AG20443 (cell line): ENCODE measurements around the gene S100A13.
"Not testable (repeated sequence)": the region's sequence is repeated elsewhere in the genome, so short reads cannot be mapped to it uniquely, and the experiment has no call there.

Experiments
- DNase-seq: peaks from one replicate; pipeline ENCODE4 v3.0.0; 2012; ENCODE audit warnings: low spot score, mixed read lengths

S100A13 gene

GRCh38 chr1:153648000-153648643, 20.8 kb upstream of the S100A13 start:
- no peak for DNase-seq

DNA sequence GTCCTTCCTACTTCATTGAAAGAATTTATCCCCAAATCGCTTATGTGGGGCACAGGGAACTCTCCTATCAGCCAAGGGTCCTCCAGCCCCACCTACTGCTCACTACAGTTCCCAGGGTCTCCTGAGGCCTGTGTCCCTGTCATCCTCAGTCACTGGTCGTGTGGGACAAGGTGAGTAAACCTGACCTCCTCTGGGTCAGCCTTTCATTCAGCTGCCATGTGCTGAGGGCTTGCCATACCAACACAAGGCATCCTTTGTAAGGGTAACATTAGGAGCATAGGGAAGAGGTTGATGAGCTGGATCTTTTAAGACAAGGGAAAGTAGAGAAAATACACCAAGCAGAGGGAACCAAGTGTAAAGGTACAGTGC, 20.0 kb upstream of the S100A13 start:
- no peak for DNase-seq

DNA sequence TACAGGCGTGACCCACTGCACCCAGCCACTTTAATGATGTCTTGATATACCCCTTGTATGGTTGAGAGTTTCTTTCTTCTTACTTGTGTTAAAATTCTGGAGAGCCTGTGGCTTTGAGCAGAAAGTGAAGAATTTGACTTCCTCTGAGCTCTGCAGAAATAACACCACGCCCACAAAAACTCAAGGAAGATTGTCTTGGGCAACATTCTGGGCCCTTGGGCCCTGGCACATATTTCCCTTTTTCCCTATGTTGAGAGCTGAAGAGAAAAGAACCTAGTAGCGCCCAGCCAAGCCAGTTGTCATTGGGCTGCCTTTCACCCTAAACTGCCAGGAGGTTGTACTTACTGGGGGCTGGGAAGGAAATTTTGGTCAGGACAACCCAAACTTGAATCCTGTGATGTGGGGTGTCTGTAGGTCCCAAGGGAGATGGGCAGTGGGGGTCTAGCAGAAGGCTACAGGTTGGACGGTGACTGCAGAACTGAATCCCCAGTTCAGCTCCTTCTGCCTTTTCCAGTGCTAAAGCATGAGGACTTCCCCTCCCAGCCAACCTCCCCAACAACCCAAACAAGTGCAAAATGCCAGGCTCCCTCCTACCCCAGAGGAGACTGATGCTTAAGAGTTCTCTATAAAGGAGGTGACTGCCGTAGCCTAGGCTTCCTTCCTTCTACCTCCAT, 19.5 kb upstream of the S100A13 start:
- DNase-seq = no peak

GRCh38 chr1:153643816-153644215, 16.5 kb upstream of the S100A13 start:
- no peak for DNase-seq

- DNase-seq = no peak
Observed at GRCh38 chr1:153643100-153643499, 15.8 kb upstream of the S100A13 start.

DNA sequence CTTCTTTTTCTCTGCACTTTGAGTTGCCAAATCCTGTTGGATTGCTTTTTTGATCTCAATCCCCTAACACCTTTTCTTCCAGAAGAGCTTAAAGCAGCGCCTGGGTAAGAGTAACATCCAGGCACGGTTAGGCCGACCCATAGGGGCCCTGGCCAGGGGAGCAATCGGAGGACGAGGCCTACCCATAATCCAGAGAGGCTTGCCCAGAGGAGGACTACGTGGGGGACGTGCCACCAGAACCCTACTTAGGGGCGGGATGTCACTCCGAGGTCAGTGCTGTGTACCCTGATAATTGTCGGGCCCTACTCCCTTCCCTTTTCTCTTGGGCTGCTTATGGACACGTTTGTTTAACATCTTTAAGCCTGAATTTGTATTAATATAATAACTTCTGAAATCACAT, 14.9 kb upstream of the S100A13 start:
- no peak for DNase-seq

DNA sequence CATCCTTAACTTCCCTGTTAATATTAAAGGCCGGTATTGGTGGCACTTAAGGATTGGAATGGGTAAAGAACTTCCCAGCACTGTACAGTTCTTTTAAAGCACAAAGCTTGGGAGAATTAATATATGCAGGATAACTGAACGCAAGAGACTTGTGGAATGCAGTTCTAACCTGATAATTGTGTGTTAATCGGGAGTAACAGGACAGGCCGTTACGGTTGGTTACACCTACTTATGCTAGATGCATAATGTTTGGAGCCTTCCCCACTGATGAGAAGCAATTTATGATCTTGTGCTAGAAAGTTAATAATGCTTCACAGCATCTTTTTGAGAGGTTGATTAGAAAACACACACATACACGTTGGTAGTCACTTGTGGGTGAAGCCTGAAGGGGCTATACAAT, 13.6 kb upstream of the S100A13 start:
- no peak for DNase-seq

- not testable (repeated sequence) for DNase-seq
Observed at GRCh38 chr1:153640213-153640612, 12.9 kb upstream of the S100A13 start.

- no peak for DNase-seq
Observed at GRCh38 chr1:153639280-153639679, 12.0 kb upstream of the S100A13 start.

- DNase-seq = no peak
Observed at GRCh38 chr1:153638261-153638660, 11.0 kb upstream of the S100A13 start.

DNA sequence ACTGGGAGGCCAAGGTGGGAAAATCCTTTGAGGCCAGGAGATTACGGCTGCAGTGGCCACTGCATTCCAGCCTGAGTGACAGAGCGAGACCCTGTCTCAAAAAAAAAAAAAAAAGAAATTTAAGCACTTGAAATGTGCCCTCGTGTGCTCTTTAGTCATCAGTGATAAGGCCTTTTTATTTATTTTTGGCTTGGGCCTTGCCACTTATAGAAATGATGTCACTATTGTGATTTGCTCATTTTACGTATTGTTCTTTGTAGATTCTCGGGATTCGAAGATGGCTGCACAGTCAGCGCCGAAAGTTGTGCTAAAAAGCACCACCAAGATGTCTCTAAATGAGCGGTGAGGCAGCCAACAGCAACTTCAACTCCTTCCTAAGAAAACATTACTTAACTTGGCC, 9.0 kb upstream of the S100A13 start:
- DNase-seq = no peak

DNA sequence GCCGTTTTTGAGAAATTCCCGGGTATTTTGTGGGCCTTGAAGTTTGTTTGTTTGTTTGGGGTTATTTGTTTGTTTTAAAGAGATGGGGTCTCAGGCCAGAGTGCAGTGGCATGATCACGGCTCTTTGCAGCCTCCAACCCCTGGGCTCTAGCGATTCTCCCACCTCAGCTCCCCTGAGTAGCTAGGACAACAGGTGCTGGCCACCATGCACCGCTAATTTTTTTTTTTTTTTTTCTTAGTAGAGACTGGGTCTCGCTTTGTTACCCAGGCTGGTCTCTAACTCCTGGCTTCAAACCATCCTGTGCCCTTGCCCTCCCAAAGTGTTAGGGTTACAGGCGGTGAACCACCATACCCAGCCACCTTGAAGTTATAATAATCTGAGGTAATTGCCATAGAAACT, 8.6 kb upstream of the S100A13 start:
- no peak for DNase-seq

DNA sequence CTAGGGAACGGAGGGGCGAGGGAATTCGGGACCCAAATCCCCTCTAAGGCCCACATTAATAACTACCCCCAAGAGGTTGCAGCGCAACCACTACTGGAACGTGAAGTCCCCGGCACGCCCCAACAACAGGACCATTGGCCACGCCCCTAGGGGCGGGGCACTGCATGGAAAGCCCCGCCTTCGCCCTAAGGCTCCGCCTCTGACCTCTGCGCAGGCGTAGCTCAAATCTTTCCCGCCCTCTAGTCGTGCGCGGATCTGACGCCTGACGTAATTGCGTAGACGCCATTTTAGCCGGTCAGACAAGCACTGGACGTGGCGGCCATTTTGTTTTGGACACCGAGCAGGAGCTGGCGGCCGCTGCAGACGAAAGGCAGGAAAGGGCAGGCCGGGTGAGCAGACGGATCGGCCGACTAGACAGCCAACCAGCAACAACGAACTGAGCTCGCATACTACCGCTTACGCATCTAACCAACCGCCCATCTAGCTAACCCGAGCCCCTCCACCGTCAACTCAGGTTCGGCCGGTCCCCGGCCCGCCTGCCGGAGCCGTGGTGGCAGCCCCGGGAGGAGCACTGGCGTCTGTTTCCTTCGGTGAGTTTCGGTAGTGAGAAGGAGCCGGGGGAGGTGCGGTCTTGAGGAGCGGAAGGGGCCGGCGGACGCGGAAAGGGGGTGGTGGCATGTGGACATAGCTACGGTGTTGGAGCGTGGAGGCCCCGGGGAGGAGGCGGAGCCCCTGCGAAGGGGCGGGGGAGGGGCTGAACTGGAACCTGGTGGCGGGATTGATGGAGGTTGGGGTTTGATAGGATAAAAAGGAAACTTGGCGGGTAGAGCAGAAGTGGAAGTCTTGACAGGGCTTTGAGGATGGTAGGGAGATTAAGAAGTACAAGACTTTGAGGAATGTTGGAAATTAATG, 6.7 kb upstream of the S100A13 start, which contains the start of gene CHTOP:
CHTOP (plus strand) TSS at position 313 of the 912 bp plus-strand sequence. CDS start 2,523 bp downstream, outside the sequence.
- peak; percentile 97 for DNase-seq

DNA sequence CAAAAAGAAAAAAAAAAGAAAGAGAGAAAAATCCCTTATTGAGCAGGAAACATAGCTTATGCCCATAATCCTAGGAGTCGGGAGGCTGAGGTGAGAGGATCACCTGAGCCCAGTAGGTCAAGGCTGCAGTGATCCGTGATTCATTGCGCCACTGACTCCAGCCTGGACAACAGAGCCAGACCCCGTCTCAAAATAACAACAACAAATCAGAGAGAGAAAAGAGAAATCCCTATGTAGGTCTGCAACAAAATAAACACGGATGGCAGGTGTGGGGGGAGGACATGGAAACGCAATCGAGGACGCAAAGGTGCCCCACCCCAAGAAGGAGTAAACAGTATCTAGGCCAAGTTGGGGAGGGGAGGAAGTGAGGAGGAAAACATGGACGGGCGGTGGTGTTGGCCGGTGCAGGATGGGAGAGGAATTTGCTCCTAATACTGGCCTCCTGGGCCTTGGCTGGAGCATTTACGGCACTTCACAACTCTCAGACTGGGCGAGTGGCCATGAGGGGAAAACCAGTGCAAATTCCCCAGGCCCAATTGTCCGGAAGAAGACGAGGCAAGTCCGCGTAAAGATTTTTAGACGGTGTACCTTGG, 6.0 kb upstream of the S100A13 start:
- DNase-seq = peak; percentile 55

GRCh38 chr1:153631047-153632022, 4.0 kb upstream of the S100A13 start:
- no peak for DNase-seq

GRCh38 chr1:153630384-153630783, 3.1 kb upstream of the S100A13 start:
- DNase-seq = no peak

- no peak for DNase-seq
Observed at GRCh38 chr1:153629971-153630370, 2.7 kb upstream of the S100A13 start.

GRCh38 chr1:153629343-153629665, 2.0 kb upstream of the S100A13 start:
- DNase-seq = no peak

DNA sequence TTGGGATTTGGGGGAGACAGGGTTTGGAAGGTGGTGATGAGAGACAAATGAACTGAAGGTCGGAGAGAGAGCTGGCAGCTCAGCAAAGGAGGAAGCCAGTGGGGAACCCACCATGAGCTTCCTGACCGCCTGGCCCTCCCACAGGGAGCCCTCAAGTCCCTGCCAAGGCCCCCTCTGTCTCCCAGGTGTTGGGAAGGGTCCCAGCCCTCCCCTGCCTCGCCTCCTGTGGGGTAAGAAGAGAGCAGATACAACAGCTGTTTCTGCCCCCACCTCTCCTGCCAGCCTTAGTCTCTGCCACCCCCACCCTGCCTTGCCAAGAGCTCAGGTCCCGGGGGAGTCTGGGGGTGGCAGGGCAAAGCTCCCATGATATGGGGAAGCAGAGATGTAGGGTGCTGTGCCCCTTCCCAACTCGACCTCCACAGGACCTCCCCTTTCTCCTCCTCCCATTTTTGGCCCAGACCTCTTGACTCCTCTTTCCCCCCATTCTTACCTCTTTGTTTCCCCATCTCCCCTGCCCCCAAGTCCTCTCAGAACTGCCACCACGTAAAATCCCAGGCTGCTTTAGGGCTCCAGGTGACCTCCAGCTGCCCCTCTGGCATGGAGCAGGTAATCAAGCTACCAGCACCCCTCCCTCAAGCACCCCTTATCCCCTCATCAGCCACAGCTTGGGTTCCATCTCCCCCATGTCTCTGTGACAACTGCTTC, 1.5 kb upstream of the S100A13 start:
- no peak for DNase-seq

GRCh38 chr1:153627715-153628626, 666 bp upstream of the S100A13 start, which contains the start of gene S100A1:
Gene S100A1 (plus strand): TSS chr1:153628434. CDS start chr1:153630522, 2,088 bp downstream.
- no peak for DNase-seq
